Endothelial cell of umbilical vein (primary cell): Measurements from ENCODE around the gene HCAR2. TPM values are rescaled to one million over a fixed set of nuclear protein-coding genes. Genes with fewer than 3 reads are reported as not detected.

Source experiments
- BruUV-seq: library from RNA; stranded (reverse); fragments of 400-500 nt; replicated peaks from 2 replicates; lab custom pipeline; 2021; lab: Mats Ljungman, UMichigan
- CTCF ChIA-PET: fragments of 300-600, 350-600 bp; sonication (Branson Sonifier 250); formaldehyde crosslinking; loops from one replicate; lab custom pipeline; 2021; ENCODE audit warnings: antibody characterized with exemption, inconsistent platforms; lab: Charles Lee
- POLR2A ChIA-PET: fragments of 300-600, 350-600 bp; sonication (Branson Sonifier 250); formaldehyde crosslinking; loops from one replicate; lab custom pipeline; 2021; ENCODE audit warnings: antibody characterized with exemption, inconsistent platforms; lab: Charles Lee
- DNase-seq: peaks from one replicate; pipeline ENCODE4 v3.0.0-alpha.2; 2011; ENCODE audit warnings: low read depth, low spot score
- FAIRE-seq: peaks from 2 replicates; lab custom pipeline; 2011; peaks lifted over from hg19 to GRCh38; lab: Jason Lieb, UNC
- H2AFZ ChIP-seq: 2 replicates; pipeline ENCODE4 v1.6.0; 2012; ENCODE audit warnings: low read depth, low read length, control low read depth, inconsistent platforms
- H3K27ac ChIP-seq: 2 replicates; pipeline ENCODE4 v1.5.1; 2011; ENCODE audit warnings: low read depth, mild to moderate bottlenecking, control low read depth, low read length, moderate library complexity; ENCODE audit not compliant: insufficient read depth
- H3K27me3 ChIP-seq, 2 experiments: 2 replicates each; pipeline versions ENCODE4 v1.6.0 to v1.6.1; 2011; ENCODE audit warnings: low read length in 2 of 2, mixed read lengths in 1 of 2; ENCODE audit not compliant: control insufficient read depth in 2 of 2, insufficient read depth in 2 of 2
- H3K36me3 ChIP-seq, 2 experiments: 2 replicates in 1 of 2; 3 replicates in 1 of 2; pipeline ENCODE4 v1.5.1; 2011; ENCODE audit warnings: low read length in 2 of 2, mild to moderate bottlenecking in 1 of 2, moderate library complexity in 1 of 2; ENCODE audit not compliant: control insufficient read depth in 2 of 2, insufficient read depth in 2 of 2; ENCODE audit errors: extremely low read depth in 1 of 2
- H3K4me1 ChIP-seq: 3 replicates; pipeline ENCODE4 v1.5.1; 2011; ENCODE audit warnings: mild to moderate bottlenecking, low read length; ENCODE audit not compliant: control insufficient read depth, insufficient read depth; ENCODE audit errors: extremely low read depth
- H3K4me2 ChIP-seq: 2 replicates; pipeline ENCODE4 v1.6.1; 2011; ENCODE audit warnings: low read length, control low read depth, mixed read lengths; ENCODE audit not compliant: insufficient read depth
- H3K4me3 ChIP-seq, 3 experiments: fragments of 200-600 bp in 1 of 3; sonication (generic), shearing (Covaris generic) in 1 of 3; replicated peaks in 1 of 3; 2 replicates each; pipeline ENCODE4 v1.5.1; 2011 to 2016; ENCODE audit warnings: control low read depth in 3 of 3, low read length in 3 of 3, mild to moderate bottlenecking in 2 of 3, inconsistent platforms in 1 of 3, low read depth in 1 of 3, moderate library complexity in 1 of 3; ENCODE audit not compliant: insufficient read depth in 1 of 3
- H3K79me2 ChIP-seq: 2 replicates; pipeline ENCODE4 v1.6.0; 2012; ENCODE audit warnings: low read length, inconsistent platforms; ENCODE audit not compliant: control insufficient read depth, insufficient read depth
- H3K9ac ChIP-seq: replicated peaks from 2 replicates; pipeline ENCODE3; 2011; ENCODE audit warnings: low read length, control low read depth; ENCODE audit not compliant: insufficient read depth; ENCODE audit errors: extremely low read depth
- H3K9me1 ChIP-seq: replicated peaks from 3 replicates; pipeline ENCODE4 v1.6.0; 2011; ENCODE audit warnings: mild to moderate bottlenecking, low read length; ENCODE audit not compliant: control insufficient read depth, insufficient read depth; ENCODE audit errors: extremely low read depth
- H3K9me3 ChIP-seq: replicated peaks from 2 replicates; pipeline ENCODE4 v1.5.1; 2012; ENCODE audit warnings: low read length, inconsistent platforms; ENCODE audit not compliant: control insufficient read depth, insufficient read depth
- H4K20me1 ChIP-seq: replicated peaks from 2 replicates; pipeline ENCODE3; 2011; ENCODE audit warnings: mild to moderate bottlenecking, low read length; ENCODE audit not compliant: control insufficient read depth, insufficient read depth; ENCODE audit errors: extremely low read depth
- EZH2 ChIP-seq: IDR thresholded peaks from 2 replicates; pipeline ENCODE4 v1.6.1; 2012; ENCODE audit warnings: borderline replicate concordance, low read depth, mild to moderate bottlenecking, moderate library complexity, low read length, inconsistent platforms; ENCODE audit not compliant: severe bottlenecking
- FOS ChIP-seq: IDR thresholded peaks from 2 replicates; pipeline ENCODE4 v1.6.1; 2011; ENCODE audit warnings: mild to moderate bottlenecking, low read length, moderate library complexity, borderline replicate concordance; ENCODE audit not compliant: insufficient read depth
- GATA2 ChIP-seq: IDR thresholded peaks from 2 replicates; pipeline ENCODE4 v1.7.0; 2011; ENCODE audit warnings: low read depth, mild to moderate bottlenecking, moderate library complexity, mixed read lengths, low read length; ENCODE audit not compliant: insufficient read length, insufficient read depth
- JUN ChIP-seq: IDR thresholded peaks from 2 replicates; pipeline ENCODE4 v1.6.1; 2011; ENCODE audit warnings: borderline replicate concordance, low read depth; ENCODE audit not compliant: insufficient read length, insufficient read depth
- MYC ChIP-seq: IDR thresholded peaks from one replicate; pipeline ENCODE4 v1.6.1; 2011; ENCODE audit warnings: mild to moderate bottlenecking, low read depth, low read length
- POLR2A ChIP-seq: IDR thresholded peaks from 2 replicates; pipeline ENCODE4 v1.6.1; 2012; ENCODE audit warnings: low read depth, mild to moderate bottlenecking, control low read depth, low read length
- POLR2AphosphoS5 ChIP-seq: IDR thresholded peaks from 2 replicates; pipeline ENCODE4 v1.6.1; 2012; ENCODE audit warnings: low read depth, mild to moderate bottlenecking, control low read depth, low read length, moderate library complexity; ENCODE audit not compliant: insufficient read depth
- dilution Hi-C: fragments of 300-500 bp; cut with MboI; formaldehyde crosslinking; loops from one replicate; pipeline ENCODE4 v1.15.0; 2019; ENCODE audit warnings: low sequenced_read_pairs; ENCODE audit not compliant: extremely low pct_ligation_motif_present
- intact Hi-C: fragments of 100-400 bp; cut with micrococcal nuclease; formaldehyde crosslinking; loops from one replicate; pipeline ENCODE4 v1.10.0; 2022
- polyA plus RNA-seq, 4 experiments: library from polyadenylated mRNA; depleted of rRNA in 3 of 4; stranded (reverse) in 3 of 4; unstranded in 1 of 4; fragments of >200 nt; gene quantifications; 2 replicates each; pipeline versions ENCODE4 v1.2.1 to v1.2.3, GENCODE V29; 2011 to 2012; ENCODE audit warnings: missing spikeins in 1 of 4
- total RNA-seq: library from RNA; stranded (reverse); gene quantifications from 2 replicates; pipeline ENCODE4 v1.2.3, GENCODE V29; 2021
- TF ChIP-seq, protein P1 (sequence below), 2 donors: IDR thresholded peaks; 1 replicate in 1 of 2; 2 replicates in 1 of 2; pipeline ENCODE4 v1.5.1; 2011; ENCODE audit warnings: low read length in 2 of 2, mild to moderate bottlenecking in 2 of 2, moderate library complexity in 2 of 2, control low read depth in 1 of 2, inconsistent platforms in 1 of 2, low read depth in 1 of 2; ENCODE audit not compliant: insufficient read depth in 1 of 2; ENCODE audit errors: extremely low read depth in 1 of 2

Gene HCAR2
- total and polyA plus RNA-seq, 2 donors (not counting 3 experiments of a cell fraction or from before 2014, with no cell fraction given) = not detected

DNA sequence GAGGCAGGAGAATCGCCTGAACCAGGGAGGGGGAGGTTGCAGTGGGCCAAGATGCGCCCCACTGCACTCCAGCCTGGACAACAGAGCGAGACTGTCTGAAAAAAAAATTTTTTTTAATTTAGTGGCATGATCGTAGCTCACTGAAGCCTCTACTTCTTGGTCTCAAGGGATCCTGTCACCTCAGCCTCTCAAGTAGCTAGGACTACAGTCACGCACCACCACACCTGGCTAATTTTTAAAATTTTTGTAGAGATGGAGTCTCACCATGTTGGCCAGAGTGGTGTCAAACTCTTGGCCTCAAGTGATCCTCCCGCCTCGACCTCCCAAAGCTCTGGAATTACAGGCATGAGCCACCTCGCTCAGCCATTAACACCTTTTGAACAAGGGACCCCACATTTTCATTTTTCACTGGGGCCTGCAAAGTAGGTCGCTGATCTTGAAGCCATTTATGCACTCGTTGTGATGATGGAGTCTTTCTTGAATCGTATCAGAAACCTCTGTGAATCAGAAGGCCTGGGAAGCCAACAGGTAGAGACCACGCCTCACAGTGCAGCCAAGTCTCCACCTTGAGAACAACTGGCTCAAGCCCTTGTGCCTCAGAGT lies 21.6 kb upstream of the HCAR2 start:
- FAIRE-seq (no peak), DNase-seq (no peak)
- dilution Hi-C loops (no loop called here), intact Hi-C loops (no loop called here)
- ChIA-PET CTCF (interaction anchor here (1.6 kb wide), 1 partner anchor 87 kb away, joined by 5 read pairs; no protein-coding TSS in a partner anchor), POLR2A (no interaction called here)
- no peak overlapping the region for H3K9ac ChIP-seq
- no peaks in the 10 kb centered on the region for H3K27me3 ChIP-seq
- H3K4me1 ChIP-seq = peaks cover 19% of the 10 kb centered on the region
- no TSS peak for BruUV-seq
- no peak overlapping the region for H3K27ac ChIP-seq
- no peaks in the 10 kb centered on the region for H3K36me3 ChIP-seq
- H3K79me2 ChIP-seq = no peaks in the 10 kb centered on the region
- no peaks in the 10 kb centered on the region for H3K9me1 ChIP-seq
- TF ChIP-seq EZH2 = no peak
- no peak for TF ChIP-seq POLR2A
- TF ChIP-seq GATA2 = no peak
- TF ChIP-seq POLR2AphosphoS5 = no peak
- TF ChIP-seq JUN = no peak
- no peak for TF ChIP-seq FOS
- TF ChIP-seq, protein P1, sequence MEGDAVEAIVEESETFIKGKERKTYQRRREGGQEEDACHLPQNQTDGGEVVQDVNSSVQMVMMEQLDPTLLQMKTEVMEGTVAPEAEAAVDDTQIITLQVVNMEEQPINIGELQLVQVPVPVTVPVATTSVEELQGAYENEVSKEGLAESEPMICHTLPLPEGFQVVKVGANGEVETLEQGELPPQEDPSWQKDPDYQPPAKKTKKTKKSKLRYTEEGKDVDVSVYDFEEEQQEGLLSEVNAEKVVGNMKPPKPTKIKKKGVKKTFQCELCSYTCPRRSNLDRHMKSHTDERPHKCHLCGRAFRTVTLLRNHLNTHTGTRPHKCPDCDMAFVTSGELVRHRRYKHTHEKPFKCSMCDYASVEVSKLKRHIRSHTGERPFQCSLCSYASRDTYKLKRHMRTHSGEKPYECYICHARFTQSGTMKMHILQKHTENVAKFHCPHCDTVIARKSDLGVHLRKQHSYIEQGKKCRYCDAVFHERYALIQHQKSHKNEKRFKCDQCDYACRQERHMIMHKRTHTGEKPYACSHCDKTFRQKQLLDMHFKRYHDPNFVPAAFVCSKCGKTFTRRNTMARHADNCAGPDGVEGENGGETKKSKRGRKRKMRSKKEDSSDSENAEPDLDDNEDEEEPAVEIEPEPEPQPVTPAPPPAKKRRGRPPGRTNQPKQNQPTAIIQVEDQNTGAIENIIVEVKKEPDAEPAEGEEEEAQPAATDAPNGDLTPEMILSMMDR (IDR thresholded peaks at IDR 0.05; ENCODE audit: extremely low read depth in 1 of 2, insufficient read depth in 1 of 2, low read depth in 1 of 2, low read length in 2 of 2) = no peak
- TF ChIP-seq MYC = no peak
- H2AFZ ChIP-seq = no peak overlapping the region
- no peak overlapping the region for H3K4me3 ChIP-seq
- H4K20me1 ChIP-seq = no peaks in the 10 kb centered on the region
- H3K9me3 ChIP-seq = no peaks in the 10 kb centered on the region
- no peak overlapping the region for H3K4me2 ChIP-seq
